Measurements from ENCODE around the gene PYHIN1. TPM values are rescaled to one million over a fixed set of nuclear protein-coding genes. Genes with fewer than 3 reads are reported as not detected.

PYHIN1 gene
- total RNA-seq (2022; extraction: Qiagen RNA extraction) = not detected in 5 replicates

GRCh38 chr1:158931055-158931737 is at the start of gene PYHIN1:
TSS of gene PYHIN1 (plus strand) at chr1:158931552. CDS start at chr1:158936911, 5,359 bp downstream.

GRCh38 chr1:159009704-159010361 is 78.5 kb downstream of the PYHIN1 start, which contains the start of gene IFI16:
TSS of gene IFI16 (plus strand) at chr1:159009907. CDS start at chr1:159014681, 4,774 bp downstream.

Other genes with a start within 250 kb of the PYHIN1 start
- not detected in 5 replicates for gene SPTA1, start 244.8 kb upstream of the PYHIN1 start, total RNA-seq (2022; extraction: Qiagen RNA extraction)
- gene OR6K2, start 230.9 kb upstream of the PYHIN1 start, total RNA-seq (2022; extraction: Qiagen RNA extraction) = not detected in 5 replicates
- gene OR6K3, start 210.8 kb upstream of the PYHIN1 start, total RNA-seq (2022; extraction: Qiagen RNA extraction) = not detected in 5 replicates
- not detected in 5 replicates for gene OR6K6, start 176.8 kb upstream of the PYHIN1 start, total RNA-seq (2022; extraction: Qiagen RNA extraction)
- not detected in 5 replicates for gene OR6N1, start 159.4 kb upstream of the PYHIN1 start, total RNA-seq (2022; extraction: Qiagen RNA extraction)
- not detected in 5 replicates for gene OR6N2, start 150.3 kb upstream of the PYHIN1 start, total RNA-seq (2022; extraction: Qiagen RNA extraction)
- gene MNDA, start 100.2 kb upstream of the PYHIN1 start, total RNA-seq (2022; extraction: Qiagen RNA extraction) = not detected in 5 replicates
- gene IFI16, start 78.4 kb downstream of the PYHIN1 start, total RNA-seq (2022; extraction: Qiagen RNA extraction) = 2.0 to 4.3 TPM (median 2.6 TPM) in 5 replicates
- not detected in 5 replicates for gene AIM2, start 145.2 kb downstream of the PYHIN1 start, total RNA-seq (2022; extraction: Qiagen RNA extraction)
- gene CADM3, start 240.1 kb downstream of the PYHIN1 start, total RNA-seq (2022; extraction: Qiagen RNA extraction) = 0.02 to 0.15 TPM (median 0.08 TPM) in 5 replicates